Measurements from ENCODE around the gene NR1I3. TPM values are rescaled to one million over a fixed set of nuclear protein-coding genes. Genes with fewer than 3 reads are reported as not detected.

Gene NR1I3
- total and polyA plus RNA-seq, 2 of the 13 experiments (the other 11 are each of a cell fraction or from before 2014, with no cell fraction given) = 0.62 to 0.95 TPM

- TF ChIP-seq ZNF576 (CRISPR knock-in tag; IDR thresholded peaks at IDR 0.05) = no peak
- no peak for TF ChIP-seq SOX6 (IDR thresholded peaks at IDR 0.05)
- TF ChIP-seq SOX6 (CRISPR knock-in tag; IDR thresholded peaks at IDR 0.05) = no peak
- TF ChIP-seq KLF11 (CRISPR knock-in tag; IDR thresholded peaks at IDR 0.05) = no peak
- TF ChIP-seq PRPF4 (IDR thresholded peaks at IDR 0.05; ENCODE audit: low read depth, low read length, poor library complexity, severe bottlenecking) = no peak
- TF ChIP-seq SRY (CRISPR knock-in tag; IDR thresholded peaks at IDR 0.05) = no peak
- TF ChIP-seq ZNF263 (CRISPR knock-in tag; IDR thresholded peaks at IDR 0.05) = peak; percentile 30; the same call in 1 of the 2 replicates
- no peak for TF ChIP-seq MED8 (CRISPR knock-in tag; IDR thresholded peaks at IDR 0.05; ENCODE audit: insufficient replicate concordance)
- TF ChIP-seq MLXIP (CRISPR knock-in tag; IDR thresholded peaks at IDR 0.05; ENCODE audit: borderline replicate concordance) = no peak
- TF ChIP-seq MXD3 (CRISPR knock-in tag; IDR thresholded peaks at IDR 0.05) = no peak
- TF ChIP-seq ZNF354B (CRISPR knock-in tag; IDR thresholded peaks at IDR 0.05) = no peak
- no peak for TF ChIP-seq ZNF260 (CRISPR knock-in tag; IDR thresholded peaks at IDR 0.05; ENCODE audit: borderline replicate concordance, low read depth)
- no peak for TF ChIP-seq BHLHE40 (IDR thresholded peaks at IDR 0.05; ENCODE audit: low read length)
- no peak for TF ChIP-seq RFX1 (IDR thresholded peaks at IDR 0.05)
- no peak for TF ChIP-seq ZBTB37 (CRISPR knock-in tag; IDR thresholded peaks at IDR 0.05)
- TF ChIP-seq ZNF607 (CRISPR knock-in tag; IDR thresholded peaks at IDR 0.05; ENCODE audit: borderline replicate concordance) = no peak
- TF ChIP-seq ZNF224 (CRISPR knock-in tag; IDR thresholded peaks at IDR 0.05) = no peak
These were observed 20.2 kb downstream of the NR1I3 start (continued) for GRCh38 chr1:161217831-161218230.
